Keratinocyte (primary cell): ENCODE measurements around the gene RIC1.

Experiments
- CTCF ChIP-seq, 3 experiments: IDR thresholded peaks in 1 of 3; conservative IDR thresholded peaks in 1 of 3; optimal IDR thresholded peaks in 1 of 3; 2 replicates in 2 of 3; 3 replicates in 1 of 3; pipeline versions ENCODE3 to v1.5.1; 2011; ENCODE audit warnings: low read length in 3 of 3, mild to moderate bottlenecking in 3 of 3, moderate library complexity in 2 of 3, control low read depth in 1 of 3, inconsistent platforms in 1 of 3; ENCODE audit not compliant: insufficient read depth in 2 of 3; ENCODE audit errors: extremely low read depth in 1 of 3
- EZH2 ChIP-seq: IDR thresholded peaks from one replicate; pipeline ENCODE4 v1.6.1; 2012; ENCODE audit warnings: inconsistent platforms, mild to moderate bottlenecking, low read length, moderate library complexity

GRCh38 chr9:5596173-5596572 lies 32.7 kb upstream of the RIC1 start:
- no peak for TF ChIP-seq CTCF (optimal IDR thresholded peaks at IDR 0.05 in 1 of 3, IDR thresholded peaks at IDR 0.05 in 1 of 3, conservative IDR thresholded peaks at IDR 0.05 in 1 of 3; ENCODE audit: extremely low read depth in 1 of 3, insufficient read depth in 2 of 3, low read length in 3 of 3)
- no peak for TF ChIP-seq EZH2
